Anterior cingulate cortex (tissue), 58 donors: ENCODE measurements around the gene KRT10.

Experiments
- DNase-seq, 58 donors: peaks; one replicate each; lab custom pipeline; 2025; lab: John Stamatoyannopoulos, UW

KRT10 gene

GRCh38 chr17:40810494-40810893 lies 11.9 kb downstream of the KRT10 start:
- no peak for DNase-seq

GRCh38 chr17:40809721-40810421 lies 12.5 kb downstream of the KRT10 start:
- DNase-seq = no peak

DNA sequence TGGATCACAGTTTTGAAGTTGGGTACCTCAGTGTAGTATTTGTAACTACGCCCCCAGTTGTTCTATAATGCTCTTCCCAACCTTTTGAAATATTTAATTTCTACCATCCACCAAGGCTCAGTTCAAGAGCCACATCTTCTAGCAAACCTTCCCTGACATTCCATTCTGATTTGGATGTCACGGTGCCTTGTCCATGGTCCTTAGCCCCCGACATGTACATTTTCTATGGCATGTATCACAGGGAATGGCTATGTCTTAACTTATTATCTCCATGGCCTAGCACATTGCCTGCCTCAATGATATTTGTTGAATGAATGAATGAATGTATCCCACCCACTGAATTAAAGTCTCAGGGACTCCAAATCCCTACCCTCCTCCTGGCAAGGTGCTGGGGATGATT lies 16.3 kb downstream of the KRT10 start:
- DNase-seq = no peak

DNA sequence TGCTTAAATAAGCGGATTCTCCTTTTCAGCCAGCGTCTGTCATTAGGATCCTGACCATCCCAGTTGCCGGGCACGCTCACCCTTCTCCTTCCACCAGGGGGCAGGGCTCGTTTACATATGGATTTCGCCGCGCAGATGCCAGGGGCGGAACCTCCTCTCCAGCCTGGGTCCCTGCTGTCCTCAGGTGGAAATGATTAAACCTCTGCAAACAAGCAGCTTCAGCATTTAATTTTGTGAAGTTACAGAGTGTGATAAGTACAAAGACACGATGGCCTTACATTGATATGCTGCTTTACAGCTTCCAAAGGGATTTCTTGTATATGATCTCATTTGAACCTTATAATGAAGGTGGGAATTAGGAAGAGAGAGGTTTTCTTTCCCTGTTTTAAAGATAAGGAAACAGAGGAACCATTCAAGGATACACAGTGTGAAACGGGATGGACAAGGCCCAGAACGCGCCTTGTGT lies 18.8 kb downstream of the KRT10 start:
- peak in 42 of 58 donors; percentile 0 to 58 (median 12) for DNase-seq

DNA sequence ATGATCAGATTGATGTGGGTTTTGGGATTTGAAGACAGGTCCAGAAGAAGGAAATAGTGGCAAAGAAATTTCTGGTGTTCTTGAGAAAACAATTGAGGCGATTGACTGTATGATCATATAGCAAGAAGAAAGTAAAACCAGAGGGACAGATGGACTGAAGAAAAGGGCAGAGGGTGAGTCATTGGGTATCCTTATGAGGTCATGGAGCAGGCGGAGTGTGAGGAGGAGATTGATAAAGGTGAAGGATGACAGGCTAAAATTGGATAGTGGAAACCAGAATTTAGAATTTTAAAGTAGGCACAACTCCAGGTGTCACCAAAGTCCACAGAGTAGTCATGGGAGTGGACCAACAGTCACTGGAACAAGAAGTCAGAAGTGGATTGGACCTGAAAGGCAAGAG lies 21.3 kb downstream of the KRT10 start:
- DNase-seq = no peak

DNA sequence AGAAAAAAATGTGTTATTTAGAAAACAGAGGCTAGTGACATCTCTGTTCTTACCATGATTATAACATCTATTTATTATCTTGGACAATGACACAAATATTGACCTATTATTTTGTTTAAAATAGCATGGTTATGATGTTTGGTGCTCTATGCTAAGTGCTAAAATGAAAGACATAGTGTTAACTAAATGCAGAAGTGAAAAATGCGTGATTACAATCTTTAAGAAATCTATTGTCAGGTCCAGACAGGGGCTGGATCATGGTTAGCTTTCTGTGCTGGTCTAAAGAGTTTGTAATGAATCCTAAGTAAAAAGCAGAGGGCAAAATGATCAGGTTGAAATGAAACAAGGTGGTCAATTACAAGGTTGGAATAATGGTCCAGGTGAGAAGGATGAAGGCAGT lies 22.0 kb downstream of the KRT10 start:
- DNase-seq = no peak

GRCh38 chr17:40799859-40800258 lies 22.6 kb downstream of the KRT10 start, which contains the start of gene KRT28:
Gene KRT28, minus strand, starts transcription at chr17:40799959. Its CDS starts 66 bp downstream, at chr17:40799893.
- no peak for DNase-seq

DNA sequence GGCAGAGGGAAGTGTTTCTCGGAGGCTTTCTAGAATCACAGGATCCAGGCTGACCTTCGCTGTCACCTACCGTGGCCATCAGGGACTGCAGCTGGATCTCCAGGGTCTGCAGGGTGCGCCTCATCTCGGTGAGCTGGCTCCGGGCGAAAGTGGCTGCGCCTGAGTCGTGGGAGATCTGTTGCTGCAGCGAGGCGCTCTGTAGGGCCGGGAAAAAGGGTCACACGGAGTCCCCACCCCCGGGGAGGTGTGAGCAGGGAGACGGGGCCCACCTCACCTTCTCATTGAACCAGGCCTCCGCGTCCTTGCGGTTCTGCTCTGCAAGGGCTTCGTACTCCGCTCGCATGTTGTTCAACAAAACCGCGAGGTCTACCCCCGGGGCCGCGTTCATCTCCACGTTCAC lies 25.6 kb downstream of the KRT10 start:
- DNase-seq = no peak

GRCh38 chr17:40795019-40795667 lies 27.3 kb downstream of the KRT10 start:
- DNase-seq = no peak

DNA sequence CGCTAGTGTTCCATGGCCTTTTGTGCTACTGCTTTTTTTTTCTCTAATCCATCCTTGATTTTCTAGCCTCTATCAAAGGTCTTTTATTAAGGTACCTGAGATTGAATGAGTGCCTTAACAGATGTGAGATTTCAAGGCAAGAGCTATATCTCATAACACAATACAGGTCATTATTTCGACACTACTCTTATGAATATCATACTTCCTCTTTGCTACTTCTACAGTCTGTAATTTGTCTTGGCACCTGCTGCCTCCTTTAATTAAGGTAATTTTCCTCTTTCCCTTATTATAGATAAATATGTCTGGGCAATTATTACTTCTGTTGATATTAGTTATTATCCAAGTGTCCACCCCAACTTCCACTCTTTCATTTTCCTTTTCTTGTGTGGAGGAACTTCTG lies 27.9 kb downstream of the KRT10 start:
- DNase-seq = no peak

DNA sequence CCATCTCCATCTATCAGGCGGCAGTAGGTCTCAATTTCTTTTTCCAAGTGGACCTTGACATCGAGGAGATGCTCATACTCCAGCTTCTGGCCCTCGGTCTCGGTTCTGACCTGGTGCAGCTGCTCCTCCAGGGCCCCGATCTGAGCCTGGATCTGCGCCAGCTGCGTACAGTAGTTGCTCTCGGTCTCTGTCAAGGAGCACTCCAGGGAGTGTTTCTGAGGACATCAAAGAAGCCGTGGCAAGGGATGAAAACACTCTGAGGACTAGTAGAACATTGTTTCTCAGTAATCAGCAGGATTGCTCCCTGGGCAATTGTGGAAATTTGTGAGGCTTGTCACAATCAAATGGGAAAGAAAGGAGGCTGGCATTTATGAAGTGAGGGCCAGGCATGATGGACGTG lies 28.6 kb downstream of the KRT10 start:
- DNase-seq = no peak

GRCh38 chr17:40791787-40792436 lies 30.5 kb downstream of the KRT10 start:
- DNase-seq = no peak

- no peak for DNase-seq
These were observed 31.3 kb downstream of the KRT10 start for GRCh38 chr17:40791111-40791510.

DNA sequence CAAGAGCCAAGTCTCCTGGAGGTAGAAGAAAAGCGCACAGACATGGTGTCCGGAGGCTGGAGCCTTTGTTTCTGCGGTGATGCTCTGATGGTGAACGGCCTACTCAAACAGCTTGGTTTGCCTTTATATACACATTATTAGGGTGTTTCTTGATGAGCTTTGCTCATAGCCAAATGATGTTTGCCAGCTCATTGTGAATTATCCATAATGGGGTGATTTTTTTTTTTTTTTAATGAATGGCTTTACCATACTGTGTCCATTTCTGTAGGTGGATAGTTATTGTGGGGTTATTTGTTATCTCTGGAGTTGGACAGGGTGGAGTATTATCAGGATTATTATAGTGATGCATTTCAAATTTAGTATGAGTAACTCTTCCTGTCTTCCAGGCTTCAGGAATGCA lies 40.0 kb downstream of the KRT10 start, which contains the start of gene KRT27:
TSS of gene KRT27 (minus strand) at position 101 of the 400 bp plus-strand sequence. CDS start at position 44, 57 bp downstream.
- DNase-seq = no peak

- no peak for DNase-seq
These were observed 43.1 kb downstream of the KRT10 start for GRCh38 chr17:40779181-40779909.

- no peak for DNase-seq
These were observed 44.0 kb downstream of the KRT10 start for GRCh38 chr17:40778461-40778860.

GRCh38 chr17:40777971-40778370 lies 44.4 kb downstream of the KRT10 start:
- no peak for DNase-seq

GRCh38 chr17:40777459-40777858 lies 45.0 kb downstream of the KRT10 start:
- no peak for DNase-seq

GRCh38 chr17:40775945-40776344 lies 46.5 kb downstream of the KRT10 start:
- DNase-seq = no peak

DNA sequence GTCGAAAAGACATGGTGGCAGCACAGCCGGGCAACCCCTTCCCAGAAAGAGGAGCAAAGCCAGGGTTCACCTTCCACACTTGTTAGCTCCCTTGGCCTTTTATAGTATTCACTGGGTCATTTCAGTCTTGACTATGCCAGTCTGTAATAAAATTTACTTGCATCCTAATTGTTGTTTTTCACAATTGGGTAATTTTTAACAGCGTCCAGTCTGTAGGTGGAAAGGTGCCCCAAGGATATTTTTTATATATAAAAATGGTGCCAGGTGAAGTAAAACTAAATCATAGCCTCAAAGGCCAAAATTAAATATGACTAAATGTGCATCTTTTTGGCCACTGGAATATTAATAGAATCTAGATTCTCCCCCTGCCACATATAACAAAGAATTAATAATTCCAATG lies 50.3 kb downstream of the KRT10 start, which contains the start of gene KRT26:
TSS of gene KRT26 (minus strand) at position 101 of the 400 bp plus-strand sequence. CDS start at position 13, 88 bp downstream.
- no peak for DNase-seq
